ENCODE data around the gene MARCHF3. TPM values are rescaled to one million over a fixed set of nuclear protein-coding genes. Genes with fewer than 3 reads are reported as not detected.
"Not testable (repeated sequence)": the region's sequence is repeated elsewhere in the genome, so short reads cannot be mapped to it uniquely, and the experiment has no call there.

MARCHF3 gene
- total RNA-seq, 4 donors from 2014 or later: 6.2 to 11.9 (median 8.1) TPM

DNA sequence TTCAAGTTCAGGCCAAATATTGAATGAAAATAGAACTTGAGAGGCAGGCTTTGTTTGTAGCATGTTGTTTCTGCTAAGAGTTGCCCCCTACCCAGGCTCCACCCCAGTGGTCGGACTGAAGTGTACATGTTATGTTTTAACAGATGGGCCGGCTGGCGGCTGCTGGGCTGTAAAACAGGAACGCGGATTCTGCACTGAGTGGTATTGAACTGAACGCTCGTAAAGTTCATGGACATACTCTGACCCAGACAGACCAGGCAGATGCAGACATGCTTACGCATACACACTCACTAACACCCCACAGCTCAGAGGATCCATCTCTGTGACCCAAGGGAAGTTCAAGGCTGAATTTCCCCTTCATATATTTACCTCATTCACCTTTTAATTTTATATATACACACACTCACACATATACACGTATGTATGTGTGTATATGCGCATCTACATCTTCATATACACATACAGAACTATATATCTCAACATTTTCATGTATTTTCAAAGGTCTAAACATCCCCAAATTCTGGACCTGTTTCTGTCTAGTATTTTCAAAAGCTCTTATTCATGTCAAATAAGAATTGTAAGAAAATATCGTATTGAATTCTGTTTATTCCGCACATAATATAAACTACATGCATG is 1.4 kb downstream of the MARCHF3 start:
- Histone ChIP-seq H3K9me3 (no peaks in the 10 kb centered on the region), H3K27me3 (no peaks in the 10 kb centered on the region), H3K27ac (no peak overlapping the region), H3K4me3 (peak overlapping the region; percentile 59 to 84), H3K4me1 (peaks cover 0 to 6% of the 10 kb centered on the region in 2 donors), H3K36me3 (no peaks in the 10 kb centered on the region)
- no peak for DNase-seq
- intact Hi-C loops (cut with DNase I; ENCODE audit: low total_unique reads): no loop called here
- TF ChIP-seq POLR2A (IDR thresholded peaks at IDR 0.05): no peak
- TF ChIP-seq, protein P1, sequence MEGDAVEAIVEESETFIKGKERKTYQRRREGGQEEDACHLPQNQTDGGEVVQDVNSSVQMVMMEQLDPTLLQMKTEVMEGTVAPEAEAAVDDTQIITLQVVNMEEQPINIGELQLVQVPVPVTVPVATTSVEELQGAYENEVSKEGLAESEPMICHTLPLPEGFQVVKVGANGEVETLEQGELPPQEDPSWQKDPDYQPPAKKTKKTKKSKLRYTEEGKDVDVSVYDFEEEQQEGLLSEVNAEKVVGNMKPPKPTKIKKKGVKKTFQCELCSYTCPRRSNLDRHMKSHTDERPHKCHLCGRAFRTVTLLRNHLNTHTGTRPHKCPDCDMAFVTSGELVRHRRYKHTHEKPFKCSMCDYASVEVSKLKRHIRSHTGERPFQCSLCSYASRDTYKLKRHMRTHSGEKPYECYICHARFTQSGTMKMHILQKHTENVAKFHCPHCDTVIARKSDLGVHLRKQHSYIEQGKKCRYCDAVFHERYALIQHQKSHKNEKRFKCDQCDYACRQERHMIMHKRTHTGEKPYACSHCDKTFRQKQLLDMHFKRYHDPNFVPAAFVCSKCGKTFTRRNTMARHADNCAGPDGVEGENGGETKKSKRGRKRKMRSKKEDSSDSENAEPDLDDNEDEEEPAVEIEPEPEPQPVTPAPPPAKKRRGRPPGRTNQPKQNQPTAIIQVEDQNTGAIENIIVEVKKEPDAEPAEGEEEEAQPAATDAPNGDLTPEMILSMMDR (IDR thresholded peaks at IDR 0.05): no peak

DNA sequence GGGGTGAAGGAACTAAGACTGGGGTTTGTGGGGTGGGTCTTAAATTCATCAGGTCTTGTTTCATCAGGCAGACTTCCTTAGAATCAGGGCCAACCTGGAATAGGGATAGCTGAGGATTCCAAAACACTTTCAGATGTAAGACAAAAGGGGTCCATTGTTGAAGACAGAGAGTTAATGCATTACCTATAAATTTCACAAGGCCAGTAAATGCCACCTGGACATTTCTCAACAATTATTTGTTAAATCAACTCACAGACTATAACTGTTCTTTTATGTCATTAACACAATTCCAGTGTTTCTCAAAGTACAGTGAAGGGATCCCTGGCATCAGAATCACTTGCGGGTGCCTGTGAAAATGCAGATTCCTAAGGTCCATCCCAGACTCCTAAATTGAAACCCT is 2.8 kb downstream of the MARCHF3 start:
- Histone ChIP-seq H3K4me1 (peaks cover 0 to 6% of the 10 kb centered on the region in 2 donors), H3K27me3 (no peaks in the 10 kb centered on the region), H3K27ac (no peak overlapping the region), H3K4me3 (no peak overlapping the region), H3K36me3 (no peaks in the 10 kb centered on the region), H3K9me3 (no peaks in the 10 kb centered on the region)
- intact Hi-C loops (cut with DNase I; ENCODE audit: low total_unique reads): no loop called here
- TF ChIP-seq, protein P1 (IDR thresholded peaks at IDR 0.05): no peak
- no peak for TF ChIP-seq POLR2A (IDR thresholded peaks at IDR 0.05)
- no peak for DNase-seq

DNA sequence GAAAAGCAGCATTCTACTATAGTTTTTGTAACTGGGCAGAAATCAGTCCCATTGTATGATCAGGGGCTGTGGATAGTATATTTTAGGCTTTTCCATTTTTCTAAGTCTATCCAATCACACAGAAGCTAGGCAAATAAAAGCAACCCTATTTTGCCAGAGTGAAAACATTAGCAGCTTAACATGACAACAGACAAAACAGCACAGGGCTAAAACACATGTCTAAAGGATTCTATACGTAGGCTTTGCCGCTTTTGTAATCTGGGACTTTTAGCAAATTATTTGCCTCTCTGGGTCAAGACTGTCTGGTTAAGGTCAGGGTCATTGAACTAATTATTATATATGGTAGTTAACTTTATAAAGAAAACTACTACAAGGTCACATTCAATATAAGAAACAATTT is 4.2 kb downstream of the MARCHF3 start:
- Histone ChIP-seq H3K4me3 (no peak overlapping the region), H3K36me3 (no peaks in the 10 kb centered on the region), H3K9me3 (no peaks in the 10 kb centered on the region), H3K27ac (peak overlapping the region in 1 of 2 donors; percentile 28), H3K4me1 (peaks cover 0 to 2% of the 10 kb centered on the region in 2 donors), H3K27me3 (no peaks in the 10 kb centered on the region)
- TF ChIP-seq, protein P1 (IDR thresholded peaks at IDR 0.05): no peak
- TF ChIP-seq POLR2A (IDR thresholded peaks at IDR 0.05): no peak
- no peak for DNase-seq
- intact Hi-C loops (cut with DNase I; ENCODE audit: low total_unique reads): no loop called here

DNA sequence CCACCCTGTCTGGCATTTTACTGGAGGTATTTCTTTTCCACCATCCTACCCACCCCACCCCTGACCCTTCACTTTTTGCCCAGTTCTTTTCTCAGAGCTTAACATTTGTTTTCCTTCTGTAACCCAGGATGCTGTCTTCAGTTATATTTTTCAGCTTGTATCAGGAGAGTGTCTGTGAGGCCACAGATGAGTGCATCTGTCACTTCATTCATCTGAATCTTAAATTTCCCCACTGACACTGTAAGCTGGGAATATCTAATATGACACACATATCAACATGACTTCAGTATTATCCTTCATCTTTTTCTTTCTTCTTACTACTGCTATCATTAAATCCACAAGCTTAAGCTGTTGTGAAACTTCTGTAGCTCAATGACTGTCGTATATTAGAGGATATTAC is 4.9 kb downstream of the MARCHF3 start:
- H3K9me3 ChIP-seq: no peaks in the 10 kb centered on the region
- no peaks in the 10 kb centered on the region for H3K36me3 ChIP-seq
- TF ChIP-seq, protein P1 (IDR thresholded peaks at IDR 0.05): no peak
- no peak for TF ChIP-seq POLR2A (IDR thresholded peaks at IDR 0.05)
- H3K27me3 ChIP-seq: no peaks in the 10 kb centered on the region
- H3K4me1 ChIP-seq: no peaks in the 10 kb centered on the region
- peak overlapping the region in 1 of 2 donors; percentile 28 for H3K27ac ChIP-seq
- intact Hi-C loops (cut with DNase I; ENCODE audit: low total_unique reads): no loop called here
- no peak overlapping the region for H3K4me3 ChIP-seq
- DNase-seq: no peak

DNA sequence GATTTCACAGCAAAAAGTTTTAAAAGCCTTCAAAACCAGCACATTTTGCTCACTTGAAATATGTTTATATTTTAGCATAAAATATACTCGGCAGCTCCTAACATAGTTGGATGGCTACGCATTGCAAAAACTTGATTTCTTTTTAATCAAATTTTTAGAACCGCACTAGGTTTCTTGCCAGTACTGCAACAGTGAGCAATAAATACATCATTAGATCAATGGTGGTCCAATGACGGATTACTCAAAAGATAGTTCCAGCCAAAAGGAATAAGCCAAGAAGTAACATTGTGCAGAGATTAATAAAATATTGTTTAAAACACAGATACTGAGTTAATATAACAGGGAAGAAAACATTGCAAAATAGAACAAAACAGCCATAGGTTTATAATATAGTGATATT is 5.5 kb downstream of the MARCHF3 start:
- TF ChIP-seq, protein P1 (IDR thresholded peaks at IDR 0.05): no peak
- no peak for TF ChIP-seq POLR2A (IDR thresholded peaks at IDR 0.05)
- H3K4me1 ChIP-seq: no peaks in the 10 kb centered on the region
- intact Hi-C loops (cut with DNase I; ENCODE audit: low total_unique reads): no loop called here
- H3K36me3 ChIP-seq: no peaks in the 10 kb centered on the region
- DNase-seq: no peak
- no peaks in the 10 kb centered on the region for H3K9me3 ChIP-seq
- no peak overlapping the region for H3K4me3 ChIP-seq
- no peak overlapping the region for H3K27ac ChIP-seq
- no peaks in the 10 kb centered on the region for H3K27me3 ChIP-seq

DNA sequence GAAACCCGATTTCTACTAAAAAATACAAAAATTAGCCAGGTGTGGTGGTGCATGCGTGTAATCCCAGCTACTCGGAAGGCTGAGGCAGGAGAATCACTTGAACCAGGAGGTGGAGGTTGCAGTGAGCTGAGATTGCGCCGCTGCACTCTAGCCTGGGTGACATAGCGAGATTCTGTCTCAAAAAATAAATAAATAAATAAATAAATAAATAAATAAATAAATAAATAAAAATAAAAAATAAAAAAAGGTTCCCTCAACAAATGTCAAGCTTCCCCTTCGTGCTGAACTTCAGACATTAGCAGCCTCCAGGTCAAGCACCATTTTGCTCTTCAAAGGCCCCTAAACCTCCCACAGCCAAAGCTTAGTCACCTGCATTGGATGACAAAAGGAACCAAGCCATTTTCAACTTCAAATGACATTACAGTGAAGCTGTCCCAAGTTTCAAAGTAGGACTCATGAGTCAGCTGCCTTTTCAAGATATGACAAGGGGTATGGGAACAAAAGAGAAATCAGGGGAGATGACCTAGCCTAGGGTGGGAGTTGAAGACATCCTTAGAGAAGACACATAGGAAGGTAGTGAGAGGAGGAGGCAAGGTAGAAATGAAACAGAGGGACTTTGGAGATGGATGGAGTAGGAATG is 6.7 kb downstream of the MARCHF3 start:
- DNase-seq; H3K27ac ChIP-seq; H3K27me3 ChIP-seq; H3K4me1 ChIP-seq; H3K36me3 ChIP-seq; intact Hi-C loops (cut with DNase I; ENCODE audit: low total_unique reads); H3K9me3 ChIP-seq; H3K4me3 ChIP-seq: not testable (repeated sequence)
